GM12878 (cell line): Measurements from ENCODE around the gene FGF19. TPM values are rescaled to one million over a fixed set of nuclear protein-coding genes. Genes with fewer than 3 reads are reported as not detected.

Experiments
- ATAC-seq: fragments of 200-7000 bp; cut with Tn5 transposase; 3 replicates; pipeline ENCODE4 v1.9.1; 2020; ENCODE audit warnings: mild to moderate bottlenecking, moderate library complexity
- BruUV-seq: library from RNA; stranded (reverse); fragments of 400-500 nt; replicated peaks from 2 replicates; lab custom pipeline; 2021; lab: Mats Ljungman, UMichigan
- CTCF ChIA-PET: fragments of 300-600 bp; sonication (Branson Sonifier 250); formaldehyde crosslinking; extraction: SDS; loops from one replicate; lab custom pipeline; 2021; ENCODE audit warnings: inconsistent platforms; lab: Yijun Ruan, JAX
- POLR2A ChIA-PET: fragments of 350-600 bp; formaldehyde crosslinking; extraction: SDS; loops from one replicate; lab custom pipeline; 2021; ENCODE audit warnings: inconsistent platforms; lab: Charles Lee
- RAD21 ChIA-PET: fragments of 300-600 bp; sonication (Branson Sonifier 250); formaldehyde crosslinking; loops from one replicate; lab custom pipeline; 2023; ENCODE audit warnings: antibody characterized with exemption; ENCODE audit not compliant: unreplicated experiment; lab: Charles Lee
- SMC1A ChIA-PET: fragments of 300-600 bp; sonication (Branson Sonifier 250); formaldehyde crosslinking; loops from one replicate; lab custom pipeline; 2023; ENCODE audit not compliant: unreplicated experiment, uncharacterized antibody; lab: Charles Lee
- DNase-seq: peaks from one replicate; pipeline ENCODE4 v3.0.0-alpha.2; 2011; ENCODE audit warnings: low read depth, low spot score
- FAIRE-seq: peaks from 3 replicates; lab custom pipeline; 2011; peaks lifted over from hg19 to GRCh38; lab: Jason Lieb, UNC
- H2AFZ ChIP-seq: 2 replicates; pipeline ENCODE4 v1.6.0; 2011; ENCODE audit warnings: low read depth, low read length, control low read depth; ENCODE audit not compliant: control insufficient read depth
- H3K27ac ChIP-seq: 2 replicates; pipeline ENCODE4 v1.5.1; 2011; ENCODE audit warnings: control low read depth; ENCODE audit not compliant: control insufficient read depth, insufficient read depth
- H3K27me3 ChIP-seq, 2 experiments: replicated peaks in 1 of 2; 2 replicates each; pipeline versions ENCODE4 v1.6.0 to v1.6.1; 2011; ENCODE audit warnings: low read length in 1 of 2; ENCODE audit not compliant: control insufficient read depth in 2 of 2, insufficient read depth in 2 of 2
- H3K36me3 ChIP-seq, 2 experiments: 2 replicates each; pipeline ENCODE4 v1.5.1; 2011; ENCODE audit warnings: low read length in 1 of 2; ENCODE audit not compliant: control insufficient read depth in 2 of 2, insufficient read depth in 2 of 2
- H3K4me1 ChIP-seq: 2 replicates; pipeline ENCODE4 v1.6.1; 2011; ENCODE audit warnings: mild to moderate bottlenecking, low read length, moderate library complexity, mixed read lengths; ENCODE audit not compliant: control insufficient read depth, insufficient read depth
- H3K4me2 ChIP-seq: 2 replicates; pipeline ENCODE4 v1.6.0; 2011; ENCODE audit warnings: control low read depth; ENCODE audit not compliant: control insufficient read depth, insufficient read depth
- H3K4me3 ChIP-seq: fragments of 200-600 bp; sonication (generic); 2 replicates; pipeline ENCODE4 v1.5.1; 2016
- H3K79me2 ChIP-seq: 2 replicates; pipeline ENCODE4 v1.6.0; 2011; ENCODE audit warnings: low read length; ENCODE audit not compliant: control insufficient read depth, insufficient read depth
- H3K9ac ChIP-seq: 2 replicates; pipeline ENCODE4 v1.8.0; 2011; ENCODE audit warnings: low read length, control low read depth, mixed read lengths; ENCODE audit not compliant: control insufficient read depth, insufficient read depth
- H3K9me3 ChIP-seq: replicated peaks from 3 replicates; pipeline ENCODE4 v1.5.1; 2011; ENCODE audit warnings: mild to moderate bottlenecking, low read length; ENCODE audit not compliant: control insufficient read depth, insufficient read depth
- H4K20me1 ChIP-seq: 2 replicates; pipeline ENCODE4 v1.6.0; 2011; ENCODE audit not compliant: control insufficient read depth, insufficient read depth
- BACH1 ChIP-seq: fragments of 450-650 bp; IDR thresholded peaks from 2 replicates; pipeline ENCODE4 v1.6.1; 2017; ENCODE audit warnings: mild to moderate bottlenecking, borderline replicate concordance
- CEBPB ChIP-seq, 2 experiments: fragments of 150-350 bp in 1 of 2; IDR thresholded peaks; 2 replicates each; pipeline ENCODE4 v1.6.1; 2012 to 2014; ENCODE audit warnings: low read depth in 2 of 2, low read length in 2 of 2, borderline replicate concordance in 1 of 2, inconsistent platforms in 1 of 2
- E4F1 ChIP-seq: fragments of 450-650 bp; IDR thresholded peaks from 2 replicates; pipeline ENCODE4 v1.6.1; 2018; ENCODE audit warnings: borderline replicate concordance, mild to moderate bottlenecking; ENCODE audit not compliant: partially characterized antibody
- EZH2 ChIP-seq: IDR thresholded peaks from 2 replicates; pipeline ENCODE4 v1.6.1; 2012; ENCODE audit warnings: low read depth, mild to moderate bottlenecking, control low read depth, inconsistent platforms, low read length, borderline replicate concordance; ENCODE audit not compliant: control insufficient read depth
- IRF3 ChIP-seq: fragments of 450-650 bp; IDR thresholded peaks from 2 replicates; pipeline ENCODE4 v1.6.1; 2014; ENCODE audit warnings: mild to moderate bottlenecking
- LARP7 ChIP-seq: fragments of 450-650 bp; IDR thresholded peaks from 2 replicates; pipeline ENCODE4 v1.6.1; 2017; ENCODE audit warnings: mild to moderate bottlenecking
- NR2F1 ChIP-seq: fragments of 450-650 bp; conservative IDR thresholded peaks from 2 replicates; pipeline ENCODE4 v1.6.1; 2017; ENCODE audit warnings: mild to moderate bottlenecking
- POLR2A ChIP-seq: IDR thresholded peaks from 2 replicates; pipeline ENCODE4 v1.6.1; 2011; ENCODE audit warnings: low read depth, mild to moderate bottlenecking, low read length
- POLR2AphosphoS2 ChIP-seq: IDR thresholded peaks from 2 replicates; pipeline ENCODE4 v1.6.1; 2011; ENCODE audit warnings: low read depth, mild to moderate bottlenecking, low read length, improper control_type of control experiment, moderate library complexity
- RB1 ChIP-seq: fragments of 450-650 bp; formaldehyde crosslinking; IDR thresholded peaks from 2 replicates; pipeline ENCODE4 v1.6.1; 2017; ENCODE audit warnings: mild to moderate bottlenecking, borderline replicate concordance
- SP1 ChIP-seq: IDR thresholded peaks from one replicate; pipeline ENCODE4 v1.6.1; 2011; ENCODE audit warnings: low read depth, low read length
- SPI1 ChIP-seq: IDR thresholded peaks from 2 replicates; pipeline ENCODE4 v1.6.1; 2011; ENCODE audit warnings: low read depth, mild to moderate bottlenecking, low read length, moderate library complexity, borderline replicate concordance; ENCODE audit not compliant: insufficient read depth
- ZNF24 ChIP-seq: fragments of 450-650 bp; IDR thresholded peaks from 2 replicates; pipeline ENCODE4 v1.6.1; 2017; ENCODE audit warnings: antibody characterized with exemption, mild to moderate bottlenecking
- ZSCAN29 ChIP-seq: fragments of 450-650 bp; IDR thresholded peaks from 2 replicates; pipeline ENCODE4 v1.6.1; 2017; ENCODE audit warnings: mild to moderate bottlenecking, moderate library complexity
- WGBS: methylation state at CpG from one replicate; pipeline ENCODE4 v1.1.6; 2016; ENCODE audit warnings: low lambda C conversion rate; ENCODE audit not compliant: insufficient replicate concordance, insufficient coverage; ENCODE audit errors: missing lambda C conversion rate; 5-methylcytosine and 5-hydroxymethylcytosine counted together
- in situ Hi-C: fragments of 300-500 bp; cut with MboI; formaldehyde crosslinking; loops from 9 replicates; pipeline ENCODE4 v1.14.3; 2018; ENCODE audit warnings: mixed read lengths
- intact Hi-C: fragments of 100-400 bp; cut with micrococcal nuclease; formaldehyde crosslinking; loops from one replicate; pipeline ENCODE4 v1.14.2; 2022; ENCODE audit not compliant: unreplicated experiment
- polyA plus RNA-seq, 11 experiments: library from polyadenylated mRNA; depleted of rRNA in 4 of 11; unstranded in 6 of 11; stranded (reverse) in 5 of 11; fragments of >200 nt; fragmentation: Nextera tagmentation in 4 of 11; fragmentation: Illumina TruSeq in 1 of 11; extraction: Ambion mirVana in 4 of 11; extraction: Trizol in 1 of 11; gene quantifications; 1 replicate in 1 of 11; 2 replicates in 10 of 11; pipeline versions ENCODE4 v1.2.1 to v1.2.3, GENCODE V29; 2011 to 2016; ENCODE audit warnings: inconsistent platforms in 2 of 11, missing spikeins in 2 of 11, low read depth in 1 of 11
- total RNA-seq, 4 experiments: library from RNA; depleted of rRNA in 3 of 4; stranded (reverse); fragments of >200 nt in 3 of 4; fragmentation: Illumina TruSeq in 1 of 4; extraction: Trizol in 1 of 4; gene quantifications; 2 replicates each; pipeline versions ENCODE4 v1.2.1 to v1.2.3, GENCODE V29; 2013 to 2021

Gene FGF19
- total and polyA plus RNA-seq, 10 of the 15 experiments (the other 5 are each of a cell fraction or from before 2014, with no cell fraction given) = 0.08 TPM; not detected in 9

DNA sequence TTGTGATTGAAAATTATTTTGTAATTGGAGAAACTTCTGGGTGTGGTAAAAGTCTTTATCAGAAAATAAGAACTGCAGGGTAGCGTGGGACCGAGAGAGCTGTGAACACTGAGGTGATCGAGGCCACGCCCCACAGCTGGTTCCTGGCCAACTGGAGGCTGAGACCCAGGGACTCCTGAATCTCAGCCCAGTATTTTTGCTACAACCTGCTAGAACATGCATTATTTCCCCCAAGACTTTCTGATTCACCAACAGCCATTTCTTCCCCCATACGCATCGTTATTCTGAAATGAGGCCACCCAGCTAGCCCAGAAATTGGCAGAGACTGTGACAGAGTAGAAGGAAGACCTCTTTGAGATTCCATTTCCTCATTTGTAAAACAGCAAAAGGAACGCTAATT is 3.4 kb upstream of the FGF19 start (continued):
- TF ChIP-seq E4F1 = no peak
- TF ChIP-seq IRF3 = no peak
- no peak for TF ChIP-seq ZNF24
- no peak for TF ChIP-seq BACH1
- TF ChIP-seq, all 136 proteins: peak for 0

- CTCF ChIA-PET = no interaction called here
- SMC1A ChIA-PET = no interaction called here
Measured at GRCh38 chr11:69705901-69706787, 2.3 kb upstream of the FGF19 start.

More at GRCh38 chr11:69705901-69706787, 2.3 kb upstream of the FGF19 start:
- Histone ChIP-seq H3K9me3 (no peaks in the 10 kb centered on the region), H3K27ac (no peak overlapping the region), H3K9ac (no peak overlapping the region), H2AFZ (no peak overlapping the region), H4K20me1 (no peaks in the 10 kb centered on the region), H3K79me2 (no peaks in the 10 kb centered on the region), H3K4me2 (no peak overlapping the region), H3K36me3 (no peaks in the 10 kb centered on the region), H3K27me3 (peaks cover 5 to 13% of the 10 kb centered on the region in 2 experiments), H3K4me3 (no peak overlapping the region), H3K4me1 (no peaks in the 10 kb centered on the region)
- ChIA-PET RAD21 (no interaction called here), POLR2A (no interaction called here)
- TF ChIP-seq ZSCAN29 = no peak
- TF ChIP-seq LARP7 = no peak
- TF ChIP-seq SPI1 = no peak
- TF ChIP-seq POLR2AphosphoS2 = no peak
- no peak for TF ChIP-seq CEBPB (IDR thresholded peaks at IDR 0.05; ENCODE audit: borderline replicate concordance in 1 of 2, low read depth in 2 of 2, low read length in 2 of 2)
- no peak for TF ChIP-seq POLR2A
- no peak for TF ChIP-seq SP1
- TF ChIP-seq EZH2 = no peak
- TF ChIP-seq RB1 = no peak
- no peak for TF ChIP-seq NR2F1
- BruUV-seq = no TSS peak
- FAIRE-seq (no peak), ATAC-seq (no peak), DNase-seq (no peak)
- 13% methylated on average over 18 of the region's 20 CpGs for WGBS
- in situ Hi-C loops (no loop called here), intact Hi-C loops (no loop called here)
